ENCODE measurements around the gene SPOCK1. TPM values are rescaled to one million over a fixed set of nuclear protein-coding genes. Genes with fewer than 3 reads are reported as not detected.

The SPOCK1 gene
- total and polyA plus RNA-seq, 9 of the 15 experiments (the other 6 are each of a cell fraction or from before 2014, with no cell fraction given): 0.01 to 0.35 (median 0.04) TPM; not detected in 6

DNA sequence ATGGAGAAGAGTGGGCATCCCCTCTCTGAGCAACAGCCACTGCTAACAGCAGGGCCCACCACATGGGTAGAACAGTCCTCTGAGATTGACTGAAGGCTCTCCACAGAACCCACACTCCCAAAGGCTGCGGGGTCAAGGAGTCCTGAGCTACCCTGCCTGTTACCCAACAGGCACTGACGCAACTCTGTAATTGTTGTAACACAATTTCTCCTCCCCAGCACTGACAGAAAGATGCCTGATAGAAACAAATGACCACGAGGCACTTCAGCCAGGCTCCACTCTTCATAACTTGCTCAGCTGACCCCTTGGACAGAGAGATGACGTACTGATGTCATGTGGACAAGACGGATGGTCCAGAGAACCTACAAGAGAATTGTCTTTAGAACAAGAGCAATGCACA lies 220.7 kb downstream of the SPOCK1 start (continued):
- TF ChIP-seq YBX1 (IDR thresholded peaks at IDR 0.05) (no peak), DNMT1 (IDR thresholded peaks at IDR 0.05) (no peak), TARDBP (IDR thresholded peaks at IDR 0.05) (no peak), NFYB (IDR thresholded peaks at IDR 0.05; ENCODE audit: extremely low read depth, insufficient read length) (no peak), MYBL2 (IDR thresholded peaks at IDR 0.05; ENCODE audit: low read depth) (no peak), MYBL2 (CRISPR knock-in tag; IDR thresholded peaks at IDR 0.05; ENCODE audit: borderline replicate concordance) (no peak)
- TF ChIP-seq, protein P1, sequence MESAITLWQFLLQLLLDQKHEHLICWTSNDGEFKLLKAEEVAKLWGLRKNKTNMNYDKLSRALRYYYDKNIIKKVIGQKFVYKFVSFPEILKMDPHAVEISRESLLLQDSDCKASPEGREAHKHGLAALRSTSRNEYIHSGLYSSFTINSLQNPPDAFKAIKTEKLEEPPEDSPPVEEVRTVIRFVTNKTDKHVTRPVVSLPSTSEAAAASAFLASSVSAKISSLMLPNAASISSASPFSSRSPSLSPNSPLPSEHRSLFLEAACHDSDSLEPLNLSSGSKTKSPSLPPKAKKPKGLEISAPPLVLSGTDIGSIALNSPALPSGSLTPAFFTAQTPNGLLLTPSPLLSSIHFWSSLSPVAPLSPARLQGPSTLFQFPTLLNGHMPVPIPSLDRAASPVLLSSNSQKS (CRISPR knock-in tag; IDR thresholded peaks at IDR 0.05): no peak
- TF ChIP-seq, protein P2, sequence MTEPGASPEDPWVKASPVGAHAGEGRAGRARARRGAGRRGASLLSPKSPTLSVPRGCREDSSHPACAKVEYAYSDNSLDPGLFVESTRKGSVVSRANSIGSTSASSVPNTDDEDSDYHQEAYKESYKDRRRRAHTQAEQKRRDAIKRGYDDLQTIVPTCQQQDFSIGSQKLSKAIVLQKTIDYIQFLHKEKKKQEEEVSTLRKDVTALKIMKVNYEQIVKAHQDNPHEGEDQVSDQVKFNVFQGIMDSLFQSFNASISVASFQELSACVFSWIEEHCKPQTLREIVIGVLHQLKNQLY (CRISPR knock-in tag; conservative IDR thresholded peaks at IDR 0.05): no peak
- TF ChIP-seq, protein P3, sequence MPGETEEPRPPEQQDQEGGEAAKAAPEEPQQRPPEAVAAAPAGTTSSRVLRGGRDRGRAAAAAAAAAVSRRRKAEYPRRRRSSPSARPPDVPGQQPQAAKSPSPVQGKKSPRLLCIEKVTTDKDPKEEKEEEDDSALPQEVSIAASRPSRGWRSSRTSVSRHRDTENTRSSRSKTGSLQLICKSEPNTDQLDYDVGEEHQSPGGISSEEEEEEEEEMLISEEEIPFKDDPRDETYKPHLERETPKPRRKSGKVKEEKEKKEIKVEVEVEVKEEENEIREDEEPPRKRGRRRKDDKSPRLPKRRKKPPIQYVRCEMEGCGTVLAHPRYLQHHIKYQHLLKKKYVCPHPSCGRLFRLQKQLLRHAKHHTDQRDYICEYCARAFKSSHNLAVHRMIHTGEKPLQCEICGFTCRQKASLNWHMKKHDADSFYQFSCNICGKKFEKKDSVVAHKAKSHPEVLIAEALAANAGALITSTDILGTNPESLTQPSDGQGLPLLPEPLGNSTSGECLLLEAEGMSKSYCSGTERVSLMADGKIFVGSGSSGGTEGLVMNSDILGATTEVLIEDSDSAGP (CRISPR knock-in tag; IDR thresholded peaks at IDR 0.05): no peak
- TF ChIP-seq, protein P4, sequence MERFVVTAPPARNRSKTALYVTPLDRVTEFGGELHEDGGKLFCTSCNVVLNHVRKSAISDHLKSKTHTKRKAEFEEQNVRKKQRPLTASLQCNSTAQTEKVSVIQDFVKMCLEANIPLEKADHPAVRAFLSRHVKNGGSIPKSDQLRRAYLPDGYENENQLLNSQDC (CRISPR knock-in tag; IDR thresholded peaks at IDR 0.05): no peak
- TF ChIP-seq, protein P5, sequence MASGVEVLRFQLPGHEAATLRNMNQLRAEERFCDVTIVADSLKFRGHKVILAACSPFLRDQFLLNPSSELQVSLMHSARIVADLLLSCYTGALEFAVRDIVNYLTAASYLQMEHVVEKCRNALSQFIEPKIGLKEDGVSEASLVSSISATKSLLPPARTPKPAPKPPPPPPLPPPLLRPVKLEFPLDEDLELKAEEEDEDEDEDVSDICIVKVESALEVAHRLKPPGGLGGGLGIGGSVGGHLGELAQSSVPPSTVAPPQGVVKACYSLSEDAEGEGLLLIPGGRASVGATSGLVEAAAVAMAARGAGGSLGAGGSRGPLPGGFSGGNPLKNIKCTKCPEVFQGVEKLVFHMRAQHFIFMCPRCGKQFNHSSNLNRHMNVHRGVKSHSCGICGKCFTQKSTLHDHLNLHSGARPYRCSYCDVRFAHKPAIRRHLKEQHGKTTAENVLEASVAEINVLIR (CRISPR knock-in tag; IDR thresholded peaks at IDR 0.05): no peak
